ENCODE measurements around the gene LTBP1.

DNA sequence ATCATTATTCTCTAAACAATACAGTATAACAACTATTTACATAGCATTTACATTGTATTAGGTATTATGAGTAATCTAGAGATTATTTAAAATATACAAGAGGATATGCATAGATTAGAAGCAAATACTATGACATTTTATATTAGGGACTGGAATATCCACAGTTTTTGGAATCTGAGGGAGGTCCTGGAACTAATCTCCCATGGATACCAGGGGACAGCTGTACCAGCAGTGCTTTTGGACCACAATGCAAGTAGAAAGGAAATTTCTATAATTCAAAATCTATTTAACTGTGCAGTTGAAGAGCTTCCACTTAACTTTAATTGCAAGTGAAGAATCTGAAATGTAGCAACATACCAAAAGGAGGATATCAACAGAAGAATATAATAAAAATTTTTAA, 120.8 kb downstream of the LTBP1 start:
- TF ChIP-seq, protein P1, sequence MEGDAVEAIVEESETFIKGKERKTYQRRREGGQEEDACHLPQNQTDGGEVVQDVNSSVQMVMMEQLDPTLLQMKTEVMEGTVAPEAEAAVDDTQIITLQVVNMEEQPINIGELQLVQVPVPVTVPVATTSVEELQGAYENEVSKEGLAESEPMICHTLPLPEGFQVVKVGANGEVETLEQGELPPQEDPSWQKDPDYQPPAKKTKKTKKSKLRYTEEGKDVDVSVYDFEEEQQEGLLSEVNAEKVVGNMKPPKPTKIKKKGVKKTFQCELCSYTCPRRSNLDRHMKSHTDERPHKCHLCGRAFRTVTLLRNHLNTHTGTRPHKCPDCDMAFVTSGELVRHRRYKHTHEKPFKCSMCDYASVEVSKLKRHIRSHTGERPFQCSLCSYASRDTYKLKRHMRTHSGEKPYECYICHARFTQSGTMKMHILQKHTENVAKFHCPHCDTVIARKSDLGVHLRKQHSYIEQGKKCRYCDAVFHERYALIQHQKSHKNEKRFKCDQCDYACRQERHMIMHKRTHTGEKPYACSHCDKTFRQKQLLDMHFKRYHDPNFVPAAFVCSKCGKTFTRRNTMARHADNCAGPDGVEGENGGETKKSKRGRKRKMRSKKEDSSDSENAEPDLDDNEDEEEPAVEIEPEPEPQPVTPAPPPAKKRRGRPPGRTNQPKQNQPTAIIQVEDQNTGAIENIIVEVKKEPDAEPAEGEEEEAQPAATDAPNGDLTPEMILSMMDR (IDR thresholded peaks at IDR 0.05): no peak
- no peak for TF ChIP-seq POLR2A (IDR thresholded peaks at IDR 0.05)
